Gastrocnemius medialis (tissue), 4 donors: ENCODE data around the gene ADARB2.
"Not testable (repeated sequence)": the region's sequence is repeated elsewhere in the genome, so short reads cannot be mapped to it uniquely, and the experiment has no call there.

Experiments
- CTCF ChIP-seq, 5 experiments: fragments of 450-650 bp in 3 of 5; fragments of 200-600 bp in 2 of 5; sonication (generic) in 2 of 5; IDR thresholded peaks in 4 of 5; conservative IDR thresholded peaks in 1 of 5; 1 replicate in 4 of 5; 2 replicates in 1 of 5; pipeline ENCODE4 v1.5.1; 2016 to 2019; ENCODE audit warnings: antibody characterized with exemption in 5 of 5, mild to moderate bottlenecking in 3 of 5, moderate library complexity in 3 of 5
- POLR2A ChIP-seq, 2 donors: fragments of 450-650 bp; IDR thresholded peaks; one replicate each; pipeline ENCODE4 v1.6.1; 2017; ENCODE audit warnings: antibody characterized with exemption in 2 of 2, mild to moderate bottlenecking in 2 of 2, moderate library complexity in 2 of 2

- TF ChIP-seq CTCF (IDR thresholded peaks at IDR 0.05 in 4 of 5, conservative IDR thresholded peaks at IDR 0.05 in 1 of 5); POLR2A (IDR thresholded peaks at IDR 0.05): not testable (repeated sequence)
These were observed 277.7 kb downstream of the ADARB2 start for GRCh38 chr10:1459664-1460063.
